HG02763 (cell line): ENCODE data around the gene OR4E1.
"Not testable (repeated sequence)": the region's sequence is repeated elsewhere in the genome, so short reads cannot be mapped to it uniquely, and the experiment has no call there.

Experiments
- ATAC-seq: cut with Tn5 transposase; IDR thresholded peaks from one replicate; pipeline ENCODE4 v1.9.1; 2021; ENCODE audit warnings: mild to moderate bottlenecking, moderate library complexity; ENCODE audit not compliant: unreplicated experiment

Gene OR4E1

DNA sequence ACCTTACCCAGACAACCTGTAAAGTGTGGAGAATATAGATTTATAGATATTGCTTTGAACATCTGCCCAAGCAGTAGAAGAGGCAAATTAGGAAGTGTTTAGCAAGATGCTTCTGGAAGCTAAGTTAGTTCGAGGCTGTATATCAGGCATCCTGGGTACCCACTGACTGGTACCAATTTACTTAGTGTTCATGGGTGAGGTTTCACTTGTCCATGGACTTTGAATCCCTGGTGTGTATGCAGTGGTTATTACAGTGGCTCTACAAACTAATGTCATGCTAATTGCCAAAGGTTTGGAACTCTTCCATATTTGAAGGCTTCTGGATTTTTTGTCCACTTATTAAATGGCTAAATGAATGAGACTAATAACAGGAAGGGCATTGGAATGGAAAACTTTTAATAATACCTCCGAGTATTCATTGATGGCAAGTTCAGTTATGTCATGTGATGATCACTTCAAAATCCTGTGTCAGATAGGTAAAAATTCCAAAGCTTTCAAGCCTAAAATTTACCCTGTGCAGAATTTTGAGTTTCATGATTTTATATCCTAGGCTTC lies 20.2 kb downstream of the OR4E1 start, which contains the start of gene OR4E2:
Gene OR4E2, plus strand, starts transcription at position 505 of the 555 bp plus-strand sequence. CDS start 11,248 bp downstream, outside the sequence.
- ATAC-seq = no peak

DNA sequence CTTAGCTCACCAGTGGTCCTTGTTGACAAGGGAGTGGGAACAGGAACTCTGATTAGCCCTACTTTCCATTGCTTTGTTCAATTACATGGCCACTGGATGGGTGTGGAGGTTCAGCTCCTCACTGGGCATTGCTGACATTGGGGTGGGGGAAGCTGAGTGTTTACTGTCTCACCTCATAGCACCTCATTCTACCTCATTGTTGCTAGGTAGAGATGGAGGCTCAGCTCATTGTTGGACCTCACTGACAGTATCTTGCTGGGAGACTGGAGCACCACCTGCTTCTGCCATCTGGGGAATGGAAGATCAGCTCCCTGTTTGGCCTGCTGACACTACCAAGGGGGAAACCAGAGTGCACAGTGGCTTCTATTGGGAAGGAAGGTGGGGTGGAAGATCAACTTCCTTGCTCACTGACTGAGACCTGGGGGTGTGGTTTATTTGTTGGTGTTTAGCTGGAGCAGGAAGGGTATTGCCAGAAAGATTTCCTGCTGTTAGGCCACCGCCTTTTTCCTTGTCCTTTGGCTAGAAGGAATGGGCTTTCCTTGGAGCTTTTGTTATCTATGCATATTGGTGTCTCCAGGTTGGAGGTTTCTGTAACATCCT lies 21.3 kb downstream of the OR4E1 start:
- no peak for ATAC-seq

- no peak for ATAC-seq
Measured at GRCh38 chr14:21647380-21647779, 26.2 kb downstream of the OR4E1 start.

DNA sequence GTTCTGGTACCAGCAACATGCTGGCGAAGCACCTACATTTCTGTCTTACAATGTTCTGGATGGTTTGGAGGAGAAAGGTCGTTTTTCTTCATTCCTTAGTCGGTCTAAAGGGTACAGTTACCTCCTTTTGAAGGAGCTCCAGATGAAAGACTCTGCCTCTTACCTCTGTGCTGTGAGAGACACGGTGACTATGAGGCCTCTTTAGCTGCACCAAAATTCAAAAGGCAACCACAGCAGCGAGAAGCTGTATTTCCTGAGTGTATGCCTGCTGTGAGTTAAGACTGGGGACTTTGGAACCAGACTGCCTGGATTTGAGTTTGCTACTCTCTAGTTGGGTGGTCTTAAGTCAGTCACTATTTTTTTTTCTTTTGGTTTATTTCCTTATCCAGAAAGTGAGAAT lies 30.2 kb downstream of the OR4E1 start:
- ATAC-seq = no peak

- no peak for ATAC-seq
Measured at GRCh38 chr14:21642683-21643082, 30.9 kb downstream of the OR4E1 start.

GRCh38 chr14:21634840-21635239 lies 38.8 kb downstream of the OR4E1 start, which contains the start of gene OR10G2:
Gene OR10G2 (minus strand): TSS chr14:21634940. CDS start chr14:21634842, 98 bp downstream.
- ATAC-seq = no peak

GRCh38 chr14:21631084-21631483 lies 42.5 kb downstream of the OR4E1 start:
- ATAC-seq = no peak

DNA sequence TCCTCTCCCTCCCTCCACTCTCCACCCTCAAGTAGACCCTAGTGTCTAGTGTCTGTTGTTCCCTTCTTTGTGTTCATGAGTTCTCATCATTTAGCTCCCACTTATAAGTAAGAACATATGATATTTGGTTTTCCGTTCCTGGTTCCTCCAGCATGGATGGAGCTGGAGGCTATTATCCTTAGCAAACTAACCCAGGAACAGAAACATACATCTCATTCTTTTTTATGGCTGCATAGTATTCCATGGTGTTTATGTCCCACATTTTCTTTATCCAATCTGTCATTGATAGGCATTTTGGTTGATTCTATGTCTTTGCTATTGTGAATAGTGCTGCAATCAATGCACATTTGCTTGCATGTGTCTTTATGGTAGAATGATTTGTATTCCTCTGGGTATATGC lies 43.1 kb downstream of the OR4E1 start:
- ATAC-seq = not testable (repeated sequence)

GRCh38 chr14:21626491-21627230 lies 47.0 kb downstream of the OR4E1 start:
- no peak for ATAC-seq
